Naive thymus-derived CD4-positive, alpha-beta T cell (primary cell): ENCODE results near the gene UNC13B. TPM values are rescaled to one million over a fixed set of nuclear protein-coding genes. Genes with fewer than 3 reads are reported as not detected.

Experiments
- ATAC-seq: fragments of 150-1000 bp; cut with Tn5 transposase; 2 replicates; pipeline ENCODE4 v1.10.0; 2021; ENCODE audit warnings: mild to moderate bottlenecking, moderate library complexity
- CTCF ChIA-PET: fragments of 350-600 bp; sonication (Branson Sonifier 250); formaldehyde crosslinking; loops from one replicate; lab custom pipeline; 2021; ENCODE audit warnings: antibody characterized with exemption; lab: Charles Lee
- POLR2A ChIA-PET: fragments of 350-600 bp; sonication (Branson Sonifier 250); formaldehyde crosslinking; loops from one replicate; lab custom pipeline; 2021; ENCODE audit warnings: antibody characterized with exemption, inconsistent platforms; lab: Charles Lee
- DNase-seq, 9 donors: peaks; one replicate each; pipeline versions ENCODE4 v3.0.0 to v3.0.0-alpha.2; 2020 to 2022; ENCODE audit warnings: mixed read lengths in 1 of 9
- H3K27ac ChIP-seq: one replicate; pipeline ENCODE4 v1.7.0; 2013; ENCODE audit warnings: mild to moderate bottlenecking, low read depth, low read length, moderate library complexity
- H3K27me3 ChIP-seq, 2 donors: one replicate each; pipeline ENCODE4 v1.7.0; 2013; ENCODE audit warnings: low read length in 2 of 2, mild to moderate bottlenecking in 2 of 2, moderate library complexity in 2 of 2; ENCODE audit not compliant: control insufficient read depth in 2 of 2, insufficient read depth in 2 of 2
- H3K36me3 ChIP-seq, 3 experiments: 1 replicate in 2 of 3; 2 replicates in 1 of 3; pipeline ENCODE4 v1.7.0; 2013; ENCODE audit warnings: low read length in 3 of 3, mild to moderate bottlenecking in 3 of 3, moderate library complexity in 1 of 3; ENCODE audit not compliant: insufficient read depth in 3 of 3, control insufficient read depth in 2 of 3
- H3K4me1 ChIP-seq, 2 donors: one replicate each; pipeline ENCODE4 v1.7.0; 2013; ENCODE audit warnings: low read length in 2 of 2, mild to moderate bottlenecking in 2 of 2, moderate library complexity in 1 of 2; ENCODE audit not compliant: control insufficient read depth in 2 of 2, insufficient read depth in 2 of 2
- H3K4me3 ChIP-seq: 2 replicates; pipeline ENCODE4 v1.7.0; 2013; ENCODE audit warnings: mild to moderate bottlenecking, low read length
- H3K9me3 ChIP-seq, 3 experiments: 1 replicate in 2 of 3; 2 replicates in 1 of 3; pipeline ENCODE4 v1.7.0; 2013; ENCODE audit warnings: low read length in 3 of 3; ENCODE audit not compliant: control insufficient read depth in 2 of 3
- H3K27ac Mint-ChIP-seq, 9 donors: one replicate each; pipeline ENCODE4 v1.8.0; 2020 to 2022; ENCODE audit warnings: mixed read lengths in 9 of 9, mild to moderate bottlenecking in 8 of 9, moderate library complexity in 5 of 9, inconsistent platforms in 2 of 9
- H3K27me3 Mint-ChIP-seq, 5 donors: one replicate each; pipeline ENCODE4 v1.8.0; 2021 to 2022; ENCODE audit warnings: mixed read lengths in 5 of 5, mild to moderate bottlenecking in 1 of 5
- H3K36me3 Mint-ChIP-seq, 5 donors: one replicate each; pipeline ENCODE4 v1.8.0; 2020 to 2022; ENCODE audit warnings: mixed read lengths in 5 of 5, mild to moderate bottlenecking in 3 of 5, inconsistent platforms in 1 of 5
- H3K4me1 Mint-ChIP-seq, 7 donors: one replicate each; pipeline ENCODE4 v1.8.0; 2020 to 2022; ENCODE audit warnings: mixed read lengths in 7 of 7, mild to moderate bottlenecking in 3 of 7, inconsistent platforms in 1 of 7
- H3K4me3 Mint-ChIP-seq, 10 donors: one replicate each; pipeline ENCODE4 v1.8.0; 2020 to 2022; ENCODE audit warnings: mild to moderate bottlenecking in 10 of 10, mixed read lengths in 10 of 10, moderate library complexity in 6 of 10, inconsistent platforms in 2 of 10
- H3K9me3 Mint-ChIP-seq, 11 donors: one replicate each; pipeline ENCODE4 v1.8.0; 2020 to 2022; ENCODE audit warnings: mixed read lengths in 11 of 11, mild to moderate bottlenecking in 4 of 11, inconsistent platforms in 1 of 11, moderate library complexity in 1 of 11
- intact Hi-C, 2 donors: fragments of 100-400 bp; cut with micrococcal nuclease; formaldehyde crosslinking; loops; one replicate each; pipeline ENCODE4 v1.15.1; 2023
- polyA plus RNA-seq, 2 donors: library from polyadenylated mRNA; unstranded; fragments of 300-500 nt; fragmentation: Illumina TruSeq; gene quantifications; one replicate each; pipeline ENCODE4 v1.2.3, GENCODE V29; 2021
- total RNA-seq, 6 experiments: library from RNA in 5 of 6; stranded (reverse) in 5 of 6; gene quantifications; 1 replicate in 5 of 6; 2 replicates in 1 of 6; pipeline ENCODE4 v1.2.3 and lab custom pipeline; 2021 to 2026

UNC13B gene
- total and polyA plus RNA-seq, 7 experiments from 2014 or later = 0.21 to 1.6 (median 0.85) TPM

GRCh38 chr9:35115680-35116538 is 45.9 kb upstream of the UNC13B start, which contains the start of gene ATOSB:
Gene ATOSB, minus strand, starts transcription at chr9:35115862. Its CDS starts 7,588 bp downstream, at chr9:35108274.
- Mint-ChIP-seq H3K9me3 (no peaks in the 10 kb centered on the region), H3K4me1 (peaks cover 32 to 53% (median 50%) of the 10 kb centered on the region in 7 donors), H3K27me3 (peaks cover 0 to 4% (median 0%) of the 10 kb centered on the region in 5 donors), H3K27ac (peak within 1 kb of the TSS; percentile 89 to 98 (median 94)), H3K36me3 (peaks cover 0 to 2% (median 0%) of the 10 kb centered on the region in 5 donors), H3K4me3 (peak within 1 kb of the TSS; percentile 88 to 100 (median 93))
- DNase-seq = peak; percentile 78 to 89 (median 84)
- peak; percentile 71 for ATAC-seq
- H3K27me3 ChIP-seq = no peaks in the 10 kb centered on the region
- ChIA-PET CTCF (interaction anchor here (0.6 to 2.9 kb wide), 10 partner anchors 10 to 437 kb away, joined by 3 to 19 read pairs (median 7); partner anchors contain the start of genes PIGO and STOML2), POLR2A (interaction anchor here (0.8 to 4.6 kb wide), 5 partner anchors 9 to 44 kb away, joined by 3 to 32 read pairs (median 7); partner anchors contain the start of genes FANCG, PIGO, STOML2 and VCP)
- H3K4me1 ChIP-seq = peaks cover 32 to 40% of the 10 kb centered on the region in 2 donors
- H3K9me3 ChIP-seq = no peaks in the 10 kb centered on the region
- H3K4me3 ChIP-seq = peak within 1 kb of the TSS; percentile 82
- H3K27ac ChIP-seq = peak within 1 kb of the TSS; percentile 79
- H3K36me3 ChIP-seq = no peaks in the 10 kb centered on the region
- intact Hi-C loops = loop anchor here (1.0 to 10.0 kb wide), 32 partner anchors 13 to 1951 kb away; partner anchors contain the start of genes CREB3 (in 2 of the 2), DNAJB5 (in 2 of the 2), PIGO (in 2 of the 2) and RNF38 (in 2 of the 2)

DNA sequence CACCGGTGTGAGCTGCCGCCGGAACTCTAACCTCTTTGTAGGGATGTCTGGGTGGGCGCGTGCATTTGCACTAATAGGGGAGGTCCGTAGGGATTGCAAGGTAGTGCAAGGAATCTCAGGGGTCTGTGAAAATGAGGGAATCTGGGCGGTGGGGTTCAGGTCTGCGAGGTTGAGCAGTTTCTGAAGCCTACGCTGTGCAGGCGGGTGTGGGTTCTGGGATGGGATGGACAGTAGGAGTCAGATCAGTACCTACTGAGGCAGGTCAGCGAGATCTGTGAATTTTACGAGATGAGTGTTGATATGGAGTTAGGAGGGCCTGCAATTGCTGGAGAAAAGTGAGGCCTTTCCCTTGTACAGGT is 45.3 kb upstream of the UNC13B start:
- ChIA-PET POLR2A (interaction anchor here (1.0 to 4.6 kb wide), 4 partner anchors 13 to 135 kb away, joined by 3 to 32 read pairs (median 9); partner anchors contain the start of genes PIGO, STOML2 and VCP), CTCF (interaction anchor here (0.6 to 2.6 kb wide), 9 partner anchors 14 to 504 kb away, joined by 3 to 19 read pairs (median 5); partner anchors contain the start of gene STOML2)
- H3K27ac Mint-ChIP-seq = peak overlapping the region; percentile 89 to 98 (median 94)
- H3K36me3 Mint-ChIP-seq = peaks cover 0 to 2% (median 0%) of the 10 kb centered on the region in 5 donors
- Histone ChIP-seq H3K4me3 (peak overlapping the region; percentile 82), H3K27ac (peak overlapping the region; percentile 79), H3K9me3 (no peaks in the 10 kb centered on the region), H3K36me3 (no peaks in the 10 kb centered on the region), H3K27me3 (no peaks in the 10 kb centered on the region), H3K4me1 (peaks cover 30 to 37% of the 10 kb centered on the region in 2 donors)
- peaks cover 31 to 48% (median 46%) of the 10 kb centered on the region in 7 donors for H3K4me1 Mint-ChIP-seq
- no peak for DNase-seq
- H3K9me3 Mint-ChIP-seq = no peaks in the 10 kb centered on the region
- peaks cover 0 to 6% (median 0%) of the 10 kb centered on the region in 5 donors for H3K27me3 Mint-ChIP-seq
- H3K4me3 Mint-ChIP-seq = peak overlapping the region; percentile 88 to 100 (median 93)
- no peak for ATAC-seq
- intact Hi-C loops = loop anchor here (1.0 to 10.0 kb wide), 31 partner anchors 13 to 1952 kb away; partner anchors contain the start of genes CREB3 (in 2 of the 2), DNAJB5 (in 2 of the 2), PIGO (in 2 of the 2) and RNF38 (in 2 of the 2)

GRCh38 chr9:35116898-35117551 is 44.8 kb upstream of the UNC13B start:
- Mint-ChIP-seq H3K27me3 (peaks cover 0 to 6% (median 0%) of the 10 kb centered on the region in 5 donors), H3K4me3 (peak overlapping the region; percentile 88 to 100 (median 93)), H3K36me3 (peaks cover 0 to 2% (median 0%) of the 10 kb centered on the region in 5 donors), H3K27ac (peak overlapping the region; percentile 89 to 98 (median 94)), H3K9me3 (no peaks in the 10 kb centered on the region), H3K4me1 (peaks cover 27 to 43% (median 41%) of the 10 kb centered on the region in 7 donors)
- intact Hi-C loops = loop anchor here (1.0 to 10.0 kb wide), 31 partner anchors 14 to 1952 kb away; partner anchors contain the start of genes CREB3 (in 2 of the 2), DNAJB5 (in 2 of the 2), PIGO (in 2 of the 2) and RNF38 (in 2 of the 2)
- peak overlapping the region; percentile 79 for H3K27ac ChIP-seq
- ChIA-PET POLR2A (interaction anchor here (1.0 to 4.6 kb wide), 3 partner anchors 14 to 135 kb away, joined by 3 to 32 read pairs (median 7); partner anchors contain the start of genes PIGO and STOML2), CTCF (interaction anchor here (0.6 to 2.6 kb wide), 10 partner anchors 14 to 504 kb away, joined by 3 to 19 read pairs (median 6); partner anchors contain the start of gene STOML2)
- ATAC-seq = peak; percentile 77
- H3K27me3 ChIP-seq = no peaks in the 10 kb centered on the region
- H3K36me3 ChIP-seq = no peaks in the 10 kb centered on the region
- peak overlapping the region; percentile 82 for H3K4me3 ChIP-seq
- no peaks in the 10 kb centered on the region for H3K9me3 ChIP-seq
- H3K4me1 ChIP-seq = peaks cover 26 to 33% of the 10 kb centered on the region in 2 donors
- DNase-seq = peak; percentile 67 to 91 (median 87)

GRCh38 chr9:35134920-35135319 is 26.9 kb upstream of the UNC13B start:
- POLR2A ChIA-PET = no interaction called here

GRCh38 chr9:35135988-35136387 is 25.8 kb upstream of the UNC13B start:
- Histone ChIP-seq H3K9me3 (no peaks in the 10 kb centered on the region), H3K36me3 (no peaks in the 10 kb centered on the region), H3K27ac (no peak overlapping the region), H3K4me3 (no peak overlapping the region), H3K27me3 (no peaks in the 10 kb centered on the region), H3K4me1 (no peaks in the 10 kb centered on the region)
- ChIA-PET POLR2A (interaction anchor here (0.6 kb wide), 1 partner anchor 11 kb away, joined by 4 read pairs; no protein-coding TSS in a partner anchor), CTCF (interaction anchor here (0.7 kb wide), 1 partner anchor 430 kb away, joined by 3 read pairs; no protein-coding TSS in a partner anchor)
- peaks cover 0 to 25% (median 3%) of the 10 kb centered on the region in 11 donors for H3K9me3 Mint-ChIP-seq
- no peaks in the 10 kb centered on the region for H3K4me1 Mint-ChIP-seq
- H3K4me3 Mint-ChIP-seq = no peak overlapping the region
- DNase-seq = no peak
- intact Hi-C loops = no loop called here
- H3K27ac Mint-ChIP-seq = no peak overlapping the region
- peaks cover 0 to 4% (median 0%) of the 10 kb centered on the region in 5 donors for H3K27me3 Mint-ChIP-seq
- peaks cover 0 to 3% (median 0%) of the 10 kb centered on the region in 5 donors for H3K36me3 Mint-ChIP-seq
- no peak for ATAC-seq

More at GRCh38 chr9:35134920-35135319, 26.9 kb upstream of the UNC13B start:
- ATAC-seq = no peak
- no peaks in the 10 kb centered on the region for H3K36me3 Mint-ChIP-seq
- H3K4me3 ChIP-seq = no peak overlapping the region
- no peaks in the 10 kb centered on the region for H3K4me1 ChIP-seq
- H3K9me3 Mint-ChIP-seq = peaks cover 0 to 25% (median 0%) of the 10 kb centered on the region in 11 donors
- H3K36me3 ChIP-seq = no peaks in the 10 kb centered on the region
- CTCF ChIA-PET = no interaction called here
- no peak overlapping the region for H3K27ac Mint-ChIP-seq
- no peaks in the 10 kb centered on the region for H3K27me3 ChIP-seq
- H3K4me1 Mint-ChIP-seq = no peaks in the 10 kb centered on the region
- intact Hi-C loops = no loop called here
- no peaks in the 10 kb centered on the region for H3K9me3 ChIP-seq
- no peak for DNase-seq
- H3K27ac ChIP-seq = no peak overlapping the region
- peaks cover 0 to 4% (median 0%) of the 10 kb centered on the region in 5 donors for H3K27me3 Mint-ChIP-seq
- no peak overlapping the region for H3K4me3 Mint-ChIP-seq
